UCSD-AML1 (cell line): ENCODE measurements around the gene TRIM63.

ENCODE experiments used
- DNase-seq: peaks from one replicate; lab custom pipeline; 2025; ENCODE audit not compliant: unreplicated experiment; lab: John Stamatoyannopoulos, UW

TRIM63 gene

DNA sequence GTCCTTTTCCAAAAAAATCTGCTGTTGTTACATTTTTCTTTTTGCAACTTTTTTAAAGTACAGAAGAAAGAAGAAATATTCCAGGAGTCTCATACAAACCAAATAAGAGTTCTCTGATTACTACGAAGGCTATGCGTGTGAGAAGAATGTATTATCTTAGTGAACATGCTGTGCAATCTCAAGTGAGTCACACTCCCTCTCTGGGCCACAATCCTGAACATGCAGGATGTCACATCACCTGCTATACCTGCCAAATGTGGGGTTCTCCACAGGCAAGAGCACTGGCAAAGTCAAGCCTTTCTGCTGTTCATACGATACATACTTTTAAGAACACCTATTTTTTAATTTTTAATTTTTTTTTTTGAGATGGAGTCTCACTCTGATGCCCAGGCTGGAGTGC is 21.7 kb upstream of the TRIM63 start:
- no peak for DNase-seq

DNA sequence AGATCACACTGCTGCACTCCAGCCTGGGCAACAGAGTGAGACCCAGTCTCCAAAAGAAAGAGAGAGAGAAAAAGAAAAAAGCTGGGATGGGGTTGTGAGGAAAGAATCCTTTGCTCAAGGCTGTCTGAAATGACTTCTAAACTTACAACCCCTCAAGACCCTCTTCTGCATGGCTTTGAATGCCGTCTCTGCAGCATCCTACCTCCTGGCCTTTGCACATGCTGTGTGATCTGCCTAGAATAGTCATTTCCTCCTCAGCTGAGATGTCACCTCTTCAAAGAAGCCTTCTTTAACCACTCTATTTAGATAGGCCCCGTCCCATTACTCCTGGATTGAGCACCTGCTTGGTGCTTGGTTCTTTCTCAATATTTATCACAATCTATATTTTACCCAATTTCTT is 17.4 kb upstream of the TRIM63 start:
- no peak for DNase-seq

DNA sequence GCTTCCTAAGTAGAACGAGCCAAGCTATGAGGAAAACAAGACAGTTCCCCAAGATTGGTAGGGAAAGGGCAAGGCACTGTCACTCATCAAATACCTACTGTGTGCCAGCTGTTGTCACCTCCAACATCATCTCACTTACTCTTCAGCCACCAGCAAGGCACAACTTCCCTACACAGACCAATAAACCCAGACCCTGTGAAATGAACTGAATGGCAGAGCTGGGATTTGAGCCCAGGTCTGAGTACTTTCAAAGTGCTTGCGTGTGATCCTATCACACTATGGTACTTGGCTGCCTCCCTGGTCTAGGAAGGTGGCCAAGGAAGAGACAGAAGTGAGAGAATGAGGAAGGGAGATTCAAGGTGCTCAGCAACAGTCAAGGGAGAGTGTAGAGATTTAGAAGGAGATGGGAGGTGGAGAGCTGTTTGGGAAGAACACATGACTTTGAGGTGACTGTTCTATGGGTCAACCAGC is 16.7 kb upstream of the TRIM63 start:
- DNase-seq = no peak

DNA sequence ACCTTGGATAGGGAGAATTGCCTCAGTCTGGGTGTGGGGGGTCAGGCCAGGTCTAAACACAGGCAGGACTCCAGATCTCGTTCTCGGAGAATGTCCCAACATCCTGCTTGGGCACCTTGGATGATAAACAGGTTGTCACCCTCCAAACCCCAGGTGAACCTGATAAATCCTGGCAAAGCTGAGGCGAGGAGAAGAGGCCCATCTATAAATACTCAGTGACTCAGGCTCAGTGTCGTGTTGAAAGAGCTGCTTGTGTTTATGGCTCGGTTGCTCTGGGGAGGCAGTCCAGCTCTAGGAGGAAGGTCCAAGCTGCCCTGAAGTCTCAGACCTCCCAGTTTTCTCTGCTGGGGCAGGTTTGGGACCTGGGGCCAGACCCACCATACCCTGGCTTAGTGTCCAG is 15.8 kb upstream of the TRIM63 start:
- DNase-seq = no peak

DNA sequence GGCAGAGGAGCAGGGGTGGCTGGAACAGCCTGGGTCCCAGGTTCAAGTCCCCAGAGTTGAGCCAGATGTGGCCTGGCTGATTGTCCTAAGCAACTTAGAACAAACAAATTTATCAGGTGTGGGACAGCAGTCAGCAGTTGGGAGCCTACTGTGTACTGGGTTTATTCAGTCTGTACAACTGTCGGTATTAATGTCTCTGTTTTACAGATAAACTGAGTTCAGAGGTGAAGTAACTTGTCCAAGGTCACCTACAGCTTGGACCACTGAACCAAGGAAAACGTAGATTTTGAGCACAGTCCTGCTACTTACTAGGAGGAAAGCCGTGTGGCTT is 14.6 kb upstream of the TRIM63 start:
- DNase-seq = no peak

DNA sequence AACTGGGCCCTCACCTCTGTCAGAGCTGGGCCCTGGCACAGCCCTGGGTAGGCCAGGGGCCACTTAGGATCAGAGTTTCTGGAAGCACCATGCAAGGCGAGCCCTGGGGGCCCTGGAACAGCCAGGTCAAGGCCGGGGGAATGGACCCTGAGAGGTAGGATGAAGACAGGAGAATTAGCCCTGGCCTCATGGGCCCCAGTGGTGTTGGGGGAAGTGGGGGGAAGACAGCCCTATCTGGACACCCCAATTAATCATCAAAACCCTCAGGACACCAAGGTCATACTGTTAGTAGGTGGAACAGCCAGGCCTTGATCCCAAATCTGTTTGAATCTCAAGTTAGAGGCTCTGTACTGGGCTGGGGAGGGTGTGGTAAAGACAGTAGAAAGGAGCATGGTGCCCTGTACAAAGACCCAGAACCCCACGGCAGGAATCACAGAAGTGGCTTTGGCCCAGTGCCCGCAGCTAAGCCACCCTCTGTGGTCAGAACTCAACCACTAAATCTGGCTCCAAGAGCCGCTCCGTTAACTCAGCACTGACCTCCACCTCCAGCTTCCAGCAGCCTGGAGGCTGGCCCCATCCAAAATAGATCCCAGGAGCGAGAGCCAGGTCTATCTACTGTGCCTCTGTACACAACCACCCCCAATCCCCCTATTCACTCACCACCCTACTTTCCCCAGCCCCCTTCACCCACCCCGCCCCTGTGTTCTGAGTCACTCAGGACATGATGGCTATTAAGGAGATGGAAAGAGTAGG is 14.0 kb upstream of the TRIM63 start:
- DNase-seq = no peak

DNA sequence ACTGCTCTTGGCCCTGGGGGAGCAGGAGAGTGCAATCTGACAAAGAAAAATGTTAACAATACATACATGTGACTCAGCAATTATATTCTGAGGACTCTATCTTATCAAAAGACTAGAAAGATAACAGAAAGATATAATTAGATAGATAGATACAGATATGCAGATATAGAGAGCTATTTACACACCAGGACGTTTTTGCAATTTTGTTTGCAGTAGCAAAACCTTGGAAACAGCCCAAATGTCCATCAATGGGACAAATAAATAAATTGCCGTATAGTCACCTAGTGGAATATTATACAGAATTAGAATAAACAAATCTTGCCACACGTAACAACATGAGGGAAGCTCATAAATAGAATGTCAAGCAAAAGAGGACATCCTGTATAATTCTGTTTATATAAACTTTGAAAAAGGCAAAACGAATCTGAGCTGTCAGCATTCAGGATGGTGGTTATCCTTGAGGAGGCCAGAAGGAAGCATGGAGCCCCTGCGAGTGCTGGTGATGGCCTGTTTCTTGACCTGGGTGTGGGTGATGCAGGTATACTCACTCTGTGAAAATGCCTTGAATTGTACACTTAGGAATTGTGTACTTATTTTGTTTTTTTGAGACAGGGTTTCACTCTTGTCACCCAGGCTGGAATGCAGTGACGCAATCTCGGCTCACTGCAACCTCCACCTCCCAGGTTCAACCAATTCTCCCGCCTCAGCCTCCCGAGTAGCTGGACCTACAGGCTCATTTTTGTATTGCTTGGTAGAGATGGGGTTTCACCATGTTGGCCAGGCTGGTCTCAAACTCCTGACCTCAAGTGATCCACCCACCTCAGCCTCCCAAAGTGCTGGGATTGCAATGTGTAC is 12.8 kb upstream of the TRIM63 start:
- DNase-seq = no peak

DNA sequence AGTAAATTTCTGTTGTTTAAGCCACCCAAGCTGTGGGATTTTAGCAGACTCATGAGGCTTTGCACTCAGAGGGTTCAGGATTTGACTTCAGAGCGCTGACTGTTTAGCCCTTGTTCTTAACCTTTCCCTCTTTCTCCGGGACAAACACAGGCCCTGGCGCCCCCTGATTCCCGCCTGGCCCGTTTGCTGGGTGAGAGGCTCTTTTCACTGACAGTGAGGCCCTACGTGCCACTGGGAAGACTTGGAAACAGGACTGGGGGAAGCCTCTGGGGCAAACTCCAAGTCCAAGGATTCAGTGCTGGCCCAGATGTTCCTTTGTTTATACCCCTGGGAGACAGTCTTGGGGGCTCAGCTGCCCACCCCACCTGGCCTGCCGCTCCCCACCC is 11.7 kb upstream of the TRIM63 start:
- no peak for DNase-seq

DNA sequence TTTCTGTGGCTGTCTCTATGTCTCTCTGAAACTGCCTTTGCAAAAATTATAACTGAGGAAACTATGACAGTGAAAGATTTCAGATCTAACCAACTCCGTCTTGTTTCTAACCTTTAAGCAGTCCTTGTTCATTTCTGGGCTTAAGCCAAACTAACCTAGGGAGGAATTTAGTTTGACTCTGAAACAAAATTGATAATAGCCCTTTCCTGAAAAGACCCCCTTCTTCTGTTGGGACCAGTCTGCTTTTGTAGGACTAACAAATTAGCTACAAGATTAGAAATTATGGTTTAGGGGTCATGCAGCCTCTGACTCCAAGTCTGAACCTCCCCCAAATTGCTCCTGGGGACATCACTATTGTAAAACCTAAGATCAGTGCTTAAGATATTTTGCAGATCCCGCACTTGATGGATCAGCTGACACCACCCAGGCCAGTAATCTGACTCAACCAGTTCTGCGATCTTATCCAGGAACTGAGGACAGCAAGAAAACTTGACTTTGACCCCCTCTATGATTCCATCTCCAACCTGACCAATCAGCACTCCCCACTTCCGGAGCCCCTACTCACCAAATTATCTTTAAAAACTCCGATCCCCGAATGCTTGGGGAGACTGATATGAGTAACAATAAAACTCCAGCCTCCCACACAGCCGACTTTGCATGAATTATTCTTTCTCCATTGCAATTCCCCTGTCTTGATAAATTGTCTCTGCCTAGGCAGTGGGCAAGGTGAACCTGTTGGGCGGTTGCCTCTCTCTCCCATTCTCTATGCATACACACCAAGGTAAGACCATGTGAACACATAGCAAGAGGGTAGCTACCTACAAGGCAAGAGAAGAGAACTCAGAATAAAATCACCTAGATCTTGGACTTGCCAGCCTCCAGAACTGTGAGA is 11.1 kb upstream of the TRIM63 start:
- no peak for DNase-seq

DNA sequence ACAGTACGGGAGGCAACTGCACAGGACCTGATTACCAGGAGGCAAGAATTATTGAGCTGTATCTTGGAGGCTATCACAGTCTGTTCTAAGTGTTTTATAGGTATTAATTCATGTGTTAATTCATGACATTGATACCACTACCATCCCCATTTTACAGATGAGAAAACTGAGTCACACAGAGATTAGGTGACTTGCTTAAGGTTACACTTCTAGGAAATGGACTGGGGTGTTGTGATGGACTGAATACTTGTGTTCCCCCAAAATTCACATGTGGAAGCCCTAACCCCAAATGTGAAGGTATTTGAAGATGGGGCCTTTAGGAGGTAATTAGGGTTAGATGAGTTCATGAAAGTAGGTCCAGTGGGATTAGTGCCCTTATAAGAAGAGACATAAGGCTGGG is 10.1 kb upstream of the TRIM63 start:
- no peak for DNase-seq

DNA sequence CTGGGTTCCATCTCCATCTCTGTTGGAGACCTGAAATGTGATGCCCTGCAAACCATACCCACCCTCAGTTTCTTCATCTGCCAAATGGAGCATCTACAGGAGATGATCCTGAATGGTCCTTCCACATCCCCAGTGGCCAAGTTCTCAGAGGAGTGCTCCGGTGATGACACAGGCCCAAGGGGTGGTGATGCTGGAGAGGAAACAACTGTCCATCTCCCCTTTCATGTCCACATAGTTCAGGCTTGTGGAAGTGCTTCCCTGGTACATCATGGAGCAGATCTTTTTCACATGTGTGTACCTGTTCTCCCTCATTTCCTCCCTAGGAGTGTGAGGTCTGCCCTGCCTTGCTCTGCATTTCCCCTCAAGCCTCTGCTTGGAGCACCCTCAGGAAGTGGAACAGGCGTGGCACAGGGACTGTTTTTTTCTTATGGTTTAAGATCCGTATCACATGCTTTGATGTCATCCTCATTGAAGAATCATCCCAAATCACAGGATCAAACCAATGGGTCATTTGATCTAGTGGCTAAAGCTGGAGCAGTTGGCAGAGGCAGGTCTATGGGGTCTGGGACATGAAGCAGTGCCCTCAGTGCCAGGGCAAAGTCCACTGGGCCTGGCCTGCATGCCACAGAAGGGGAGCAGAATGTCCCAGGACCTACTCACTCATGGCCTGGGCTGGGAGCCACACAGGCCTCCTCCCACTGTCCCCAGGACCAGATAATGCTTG is 8.2 kb upstream of the TRIM63 start:
- no peak for DNase-seq

DNA sequence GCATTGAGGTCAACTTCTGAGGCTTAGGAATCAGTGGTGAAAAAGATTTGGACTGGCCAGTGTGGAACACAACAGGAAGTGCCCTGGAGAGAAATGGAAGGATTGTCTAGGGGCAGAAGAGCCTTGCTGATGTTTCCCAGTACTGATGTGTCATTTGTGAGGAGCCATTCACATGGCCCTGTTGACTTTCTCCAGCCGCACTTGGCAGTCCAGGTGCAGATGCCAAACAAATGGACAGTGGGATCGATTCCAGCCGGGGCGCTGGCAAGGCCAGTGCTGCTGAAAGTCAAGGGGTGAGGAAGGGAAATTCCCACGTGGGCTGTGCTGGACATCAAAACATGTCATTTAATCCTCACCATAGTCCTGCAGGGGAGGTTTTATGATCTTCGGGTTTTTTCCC is 4.9 kb upstream of the TRIM63 start:
- DNase-seq = no peak

DNA sequence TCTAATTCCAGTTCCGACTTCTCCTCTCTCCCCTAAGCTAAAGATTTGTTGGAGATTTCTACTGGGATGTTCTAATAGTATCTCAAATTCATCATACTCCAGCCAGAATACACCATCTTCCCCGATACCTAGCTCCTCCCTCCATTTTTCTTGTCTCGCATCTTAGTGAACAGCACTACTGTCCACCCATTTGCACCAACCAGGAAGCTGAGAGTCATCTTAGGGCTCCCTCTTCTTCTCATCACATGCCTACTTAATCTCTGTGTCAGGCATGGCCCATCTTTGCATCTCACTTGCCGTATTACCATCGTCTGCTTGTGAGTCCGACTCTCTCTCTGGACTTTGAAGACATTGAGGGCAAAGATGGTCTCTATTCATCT is 3.5 kb upstream of the TRIM63 start:
- no peak for DNase-seq

DNA sequence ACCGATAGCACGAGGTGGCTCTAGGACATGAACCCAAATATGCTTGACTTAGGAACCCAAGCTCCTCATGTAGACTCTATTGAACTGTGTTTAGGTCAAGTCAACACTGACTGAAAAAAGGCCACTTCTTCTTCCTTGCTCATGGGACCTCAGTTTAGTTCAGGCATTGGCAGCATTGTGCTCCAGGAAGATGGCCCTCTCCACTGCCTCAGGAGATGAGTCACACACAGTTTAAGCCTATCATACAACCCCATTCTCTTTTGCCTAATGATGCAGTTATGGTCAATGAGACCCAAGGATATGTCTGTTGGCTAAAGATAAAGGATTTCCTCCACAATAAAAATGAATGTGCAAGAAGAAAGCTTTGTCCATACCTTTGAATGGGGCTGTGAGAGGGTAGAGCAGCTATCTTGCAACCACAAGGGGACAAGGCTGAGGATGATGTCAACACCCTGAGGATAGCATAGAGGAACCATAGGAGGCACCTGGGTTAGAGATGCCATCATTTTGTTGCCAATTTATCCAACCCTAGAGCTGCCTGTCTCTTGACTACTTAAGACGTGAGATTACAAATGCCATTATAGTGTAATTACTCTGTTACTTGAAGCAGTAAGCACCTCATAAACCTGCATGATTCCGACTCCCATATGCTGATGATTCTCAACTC is 3.0 kb upstream of the TRIM63 start:
- DNase-seq = no peak

DNA sequence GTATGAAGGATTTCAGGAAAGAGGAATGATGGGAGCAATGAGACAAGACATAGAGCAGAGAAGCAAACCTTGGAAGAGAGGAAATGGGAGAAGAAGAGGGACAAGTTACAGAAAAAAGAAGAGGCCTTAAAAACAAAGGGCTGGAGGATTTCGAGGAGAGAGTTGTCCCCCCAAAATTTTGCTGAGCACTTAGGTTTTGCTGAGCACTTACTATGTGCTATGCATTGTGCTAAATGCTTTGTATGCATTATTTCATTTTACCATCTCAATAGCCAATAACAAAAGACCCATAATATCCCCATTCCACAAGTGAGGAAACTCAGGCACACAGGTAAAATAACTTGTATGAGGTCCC is 2.5 kb upstream of the TRIM63 start:
- DNase-seq = no peak

DNA sequence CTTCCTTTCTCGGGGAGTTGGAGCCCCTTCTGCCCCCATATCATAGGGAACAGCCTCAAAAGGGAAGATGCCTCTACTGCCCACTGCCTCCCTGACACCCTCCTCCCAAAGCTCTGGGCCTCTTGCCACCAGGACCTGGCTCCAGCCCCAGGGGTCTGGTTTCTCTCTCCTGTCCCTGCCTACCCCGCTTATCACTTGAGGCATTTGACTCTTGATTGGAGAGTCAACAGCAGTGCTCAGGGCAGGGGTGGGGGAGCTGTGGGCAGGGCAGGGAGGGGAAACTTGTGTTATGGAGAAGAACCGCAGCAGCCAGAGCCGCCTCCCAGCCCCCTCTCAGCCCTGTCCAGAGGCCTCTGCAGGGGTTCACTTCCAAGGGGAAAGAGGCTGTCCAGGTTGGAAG is 573 bp downstream of the TRIM63 start:
- DNase-seq = no peak

DNA sequence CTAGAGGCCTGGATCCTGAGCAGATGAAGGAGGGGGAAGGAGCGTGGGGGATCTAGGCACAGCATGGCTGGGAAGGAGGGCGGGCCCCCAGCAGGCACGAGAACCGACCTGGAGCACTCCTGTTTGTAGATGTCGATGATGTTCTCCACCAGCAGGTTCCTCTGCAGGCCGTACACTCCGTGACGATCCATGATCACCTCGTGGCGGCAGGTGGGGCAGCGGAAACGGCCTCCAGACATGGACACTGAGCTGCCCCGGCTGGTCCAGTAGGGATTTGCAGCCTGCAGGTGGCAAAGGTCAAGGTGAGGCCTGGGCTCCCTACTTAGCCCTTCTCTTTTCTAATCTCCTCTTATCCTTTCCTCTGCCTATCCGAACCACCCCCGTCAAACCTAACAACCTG is 1.3 kb downstream of the TRIM63 start:
- no peak for DNase-seq

DNA sequence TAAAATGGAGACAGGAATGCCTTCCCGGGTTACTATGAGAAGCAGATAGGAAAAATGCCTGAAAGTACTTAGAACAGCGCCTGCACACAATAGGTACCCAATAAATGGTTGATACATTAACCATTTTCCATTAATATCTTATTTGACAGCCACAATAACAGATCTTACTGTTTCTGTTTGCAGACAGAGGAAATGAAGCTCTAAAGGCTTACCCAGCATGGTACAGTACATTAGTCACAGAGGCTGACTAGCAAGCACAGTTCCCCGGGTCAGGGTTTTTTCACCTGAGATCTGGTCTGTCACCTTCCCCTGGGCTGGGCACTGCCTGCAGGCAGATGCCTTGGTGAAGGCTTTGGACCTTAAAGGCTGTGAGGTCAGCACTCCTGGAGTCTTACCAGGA is 2.9 kb downstream of the TRIM63 start:
- no peak for DNase-seq

DNA sequence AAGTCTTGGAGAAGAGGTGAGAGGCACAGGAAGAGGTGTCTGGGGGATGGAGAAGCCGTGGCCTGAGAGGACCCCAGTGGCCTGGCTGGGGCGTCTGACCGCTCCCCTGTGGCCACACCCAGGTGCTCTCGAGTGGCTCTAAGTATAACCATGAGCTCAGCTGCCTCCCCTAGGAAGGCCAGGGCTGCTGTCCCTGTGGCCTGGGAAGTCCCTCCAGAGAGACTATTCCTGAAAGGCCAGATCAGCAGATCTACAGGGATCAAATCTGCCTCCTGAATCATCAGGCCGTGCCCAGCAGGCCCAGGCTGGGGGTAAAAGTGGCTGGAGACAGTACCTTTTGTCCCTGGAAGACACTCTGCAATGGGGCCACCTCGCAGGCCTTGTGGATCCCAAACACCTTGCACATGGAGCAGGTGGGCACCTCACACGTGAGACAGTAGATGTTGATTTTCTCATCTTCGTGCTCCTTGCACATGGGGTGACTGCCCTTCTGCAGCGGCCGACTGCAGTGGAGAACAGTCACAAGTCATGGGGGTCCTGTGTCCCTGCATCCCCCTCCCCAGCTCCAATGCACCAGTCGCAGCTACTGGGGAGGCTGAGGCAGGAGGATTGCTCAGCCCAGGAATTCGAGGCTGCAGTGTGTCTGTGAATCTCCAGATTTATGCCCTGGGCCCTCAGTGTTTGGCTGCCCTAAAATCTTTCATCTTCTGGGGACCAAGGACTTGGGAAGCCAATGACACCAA is 6.4 kb downstream of the TRIM63 start:
- DNase-seq = no peak

DNA sequence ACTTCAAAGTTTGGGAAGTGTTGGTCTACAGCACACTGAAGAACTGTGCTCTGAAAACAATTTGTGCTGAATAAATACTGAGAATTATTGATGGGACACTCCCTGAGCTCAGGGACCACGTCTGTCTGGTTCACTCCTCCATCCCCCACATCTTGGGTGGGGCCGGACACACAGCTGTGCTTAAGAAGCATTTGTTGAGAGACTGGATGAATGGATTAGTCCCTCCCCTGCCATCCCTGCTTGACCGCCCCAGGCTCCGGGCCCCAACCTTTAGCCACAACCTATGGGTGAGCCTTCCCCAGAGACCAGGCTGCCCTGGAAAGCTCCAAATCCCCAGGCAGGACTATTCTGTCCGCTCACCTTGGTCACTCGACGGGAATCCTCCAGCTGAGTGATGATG is 7.5 kb downstream of the TRIM63 start:
- DNase-seq = no peak
